ENCODE measurements around the gene PNPLA2. TPM values are rescaled to one million over a fixed set of nuclear protein-coding genes. Genes with fewer than 3 reads are reported as not detected.

PNPLA2 gene
- total RNA-seq, 4 donors from 2014 or later, result 58.9 to 93.3 (median 91.7) TPM

DNA sequence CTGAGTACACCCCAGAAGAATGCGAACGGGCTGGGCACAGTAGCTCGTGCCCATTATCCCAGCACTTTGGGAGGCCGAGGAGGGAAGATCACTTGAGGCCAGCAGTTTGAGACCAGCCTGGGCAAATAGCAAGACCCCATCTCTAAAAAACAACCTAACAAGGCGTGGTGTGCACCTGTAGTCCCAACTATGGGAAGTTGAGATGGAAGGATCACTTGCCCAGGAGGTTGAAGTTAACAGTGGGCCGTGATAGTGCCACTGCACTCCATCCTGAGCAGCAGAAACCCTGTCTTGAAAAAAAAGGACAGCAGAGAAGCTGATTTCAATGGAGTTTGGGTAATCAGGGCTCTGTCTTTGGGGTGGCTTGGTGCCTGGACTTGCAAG, 5.7 kb upstream of the PNPLA2 start:
- peak overlapping the region in 3 of 4 donors; percentile 97 to 100 (median 100) for H3K27ac ChIP-seq
- no peaks in the 10 kb centered on the region for H3K9me3 ChIP-seq
- DNase-seq, result no peak
- H3K36me3 ChIP-seq, result peaks cover 0 to 38% of the 10 kb centered on the region in 2 donors
- TF ChIP-seq POLR2A (IDR thresholded peaks at IDR 0.05) (no peak), CTCF (IDR thresholded peaks at IDR 0.05 in 4 of 5, conservative IDR thresholded peaks at IDR 0.05 in 1 of 5) (no peak)
- intact Hi-C loops (cut with DNase I; ENCODE audit: low total_unique reads), result no loop called here
- in situ Hi-C loops (cut with MboI; ENCODE audit: low sequenced_read_pairs in 4 of 4), result no loop called here
- no peaks in the 10 kb centered on the region for H3K27me3 ChIP-seq
- H3K4me3 ChIP-seq, result no peak overlapping the region
- peaks cover 29 to 31% of the 10 kb centered on the region in 2 donors for H3K4me1 ChIP-seq
- no peak for ATAC-seq

DNA sequence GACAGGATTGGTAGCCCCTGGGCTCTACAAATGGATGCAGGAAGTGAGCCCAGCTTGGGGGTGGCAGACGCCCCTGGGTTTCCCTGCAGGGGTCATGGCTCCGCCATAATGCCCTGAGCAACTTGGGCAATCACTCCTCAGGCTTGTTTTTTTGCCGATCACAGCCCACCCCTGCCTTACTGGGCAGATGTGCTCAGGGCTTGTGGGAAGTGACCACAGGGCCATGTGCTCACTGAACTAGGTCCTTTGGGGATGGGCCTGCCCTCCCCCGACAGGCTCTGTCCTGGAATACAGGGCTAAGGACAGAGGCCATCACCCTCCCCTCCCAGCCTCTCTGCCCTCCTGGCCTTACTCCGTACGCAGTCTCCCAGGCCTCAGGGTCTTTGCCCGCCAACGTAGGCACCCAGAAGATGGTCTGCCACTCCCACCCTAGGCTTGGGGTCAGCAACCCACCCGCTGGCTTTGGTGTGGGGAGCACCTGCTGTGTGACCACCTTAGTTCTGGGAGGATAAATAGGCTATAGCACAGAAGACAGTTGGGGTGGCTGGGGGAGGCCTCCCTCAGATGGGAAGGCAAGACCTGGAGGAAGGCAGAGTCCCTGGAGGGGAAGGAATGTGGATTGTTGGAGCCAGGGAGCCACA, 5.1 kb upstream of the PNPLA2 start:
- Histone ChIP-seq H3K4me3 (no peak overlapping the region), H3K36me3 (peaks cover 0 to 38% of the 10 kb centered on the region in 2 donors), H3K4me1 (peaks cover 25 to 26% of the 10 kb centered on the region in 2 donors), H3K9me3 (no peaks in the 10 kb centered on the region), H3K27ac (peak overlapping the region in 2 of 4 donors; percentile 26 to 100), H3K27me3 (no peaks in the 10 kb centered on the region)
- no peak for TF ChIP-seq CTCF (IDR thresholded peaks at IDR 0.05 in 4 of 5, conservative IDR thresholded peaks at IDR 0.05 in 1 of 5)
- no peak for TF ChIP-seq POLR2A (IDR thresholded peaks at IDR 0.05)
- ATAC-seq, result no peak
- in situ Hi-C loops (cut with MboI; ENCODE audit: low sequenced_read_pairs in 4 of 4) (no loop called here), intact Hi-C loops (cut with DNase I; ENCODE audit: low total_unique reads) (no loop called here)
- DNase-seq, result no peak

DNA sequence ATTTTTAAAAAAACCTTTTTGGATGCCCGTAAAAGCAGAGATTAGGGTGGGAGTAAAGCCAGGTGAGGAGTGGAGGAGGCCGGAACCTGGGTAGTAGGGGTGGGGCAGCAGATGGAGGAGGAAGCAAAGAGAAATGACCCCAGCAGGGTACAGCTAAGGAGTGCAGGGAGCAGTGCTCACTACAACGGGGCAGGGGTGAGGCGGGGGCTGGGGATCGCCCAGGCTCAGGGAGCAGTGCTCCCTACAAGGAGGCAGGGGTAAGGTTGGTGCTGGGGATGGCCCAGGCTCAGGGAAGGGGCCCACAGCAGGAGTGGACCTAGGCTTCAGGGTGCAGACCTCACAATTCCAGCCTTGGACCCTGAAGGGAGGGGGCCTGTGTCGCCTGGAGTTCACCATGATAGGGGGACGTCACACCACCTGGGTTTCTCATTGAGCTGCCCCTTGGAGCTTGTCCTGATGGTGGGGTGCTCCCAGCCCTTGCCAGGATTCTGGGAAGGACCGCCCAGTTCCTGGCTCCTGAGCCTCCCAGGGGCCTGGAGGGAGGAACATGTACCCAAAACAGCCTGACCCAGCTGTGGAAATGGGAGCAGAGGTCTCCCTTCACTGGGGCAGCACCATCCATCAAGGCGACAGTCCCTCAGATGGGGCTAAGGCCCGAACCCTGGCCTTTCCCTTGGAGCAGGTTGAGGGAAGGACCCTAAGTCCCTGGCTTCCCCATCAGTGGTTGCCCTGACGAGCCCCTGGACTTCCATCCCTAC, 2.9 kb upstream of the PNPLA2 start:
- TF ChIP-seq CTCF (IDR thresholded peaks at IDR 0.05 in 4 of 5, conservative IDR thresholded peaks at IDR 0.05 in 1 of 5) (no peak), POLR2A (IDR thresholded peaks at IDR 0.05) (no peak)
- peaks cover 27 to 30% of the 10 kb centered on the region in 2 donors for H3K4me1 ChIP-seq
- H3K4me3 ChIP-seq, result no peak overlapping the region
- H3K9me3 ChIP-seq, result no peaks in the 10 kb centered on the region
- no peak overlapping the region for H3K27ac ChIP-seq
- peaks cover 0 to 38% of the 10 kb centered on the region in 2 donors for H3K36me3 ChIP-seq
- H3K27me3 ChIP-seq, result no peaks in the 10 kb centered on the region
- in situ Hi-C loops (cut with MboI; ENCODE audit: low sequenced_read_pairs in 4 of 4) (no loop called here), intact Hi-C loops (cut with DNase I; ENCODE audit: low total_unique reads) (no loop called here)
- DNase-seq, result no peak
- ATAC-seq, result no peak

GRCh38 chr11:816433-816779, 2.3 kb upstream of the PNPLA2 start:
- in situ Hi-C loops (cut with MboI; ENCODE audit: low sequenced_read_pairs in 4 of 4), result no loop called here
- ATAC-seq (no peak), DNase-seq (no peak)
- TF ChIP-seq CTCF (IDR thresholded peaks at IDR 0.05 in 4 of 5, conservative IDR thresholded peaks at IDR 0.05 in 1 of 5), result no peak
- Histone ChIP-seq H3K4me1 (peaks cover 27 to 28% of the 10 kb centered on the region in 2 donors), H3K27me3 (no peaks in the 10 kb centered on the region), H3K9me3 (no peaks in the 10 kb centered on the region), H3K36me3 (peaks cover 0 to 36% of the 10 kb centered on the region in 2 donors), H3K27ac (no peak overlapping the region), H3K4me3 (no peak overlapping the region)
- intact Hi-C loops (cut with DNase I; ENCODE audit: low total_unique reads), result no loop called here

Measured in gastrocnemius medialis (tissue), 4 donors.